GM21515 (cell line): Measurements from ENCODE around the gene MUC5AC.

ENCODE experiments used
- ATAC-seq: cut with Tn5 transposase; IDR thresholded peaks from one replicate; pipeline ENCODE4 v1.9.1; 2021; ENCODE audit not compliant: unreplicated experiment

MUC5AC gene

GRCh38 chr11:1220941-1221721, 63.4 kb downstream of the MUC5AC start:
- ATAC-seq, result no peak

- ATAC-seq, result no peak
Observed at GRCh38 chr11:1221848-1222311, 64.1 kb downstream of the MUC5AC start.

- no peak for ATAC-seq
Observed at GRCh38 chr11:1222491-1223345, 65.0 kb downstream of the MUC5AC start, which contains the start of gene MUC5B. MUC5B (plus strand) TSS chr11:1223066; CDS start chr11:1223124, 58 bp downstream.

- no peak for ATAC-seq
Observed at GRCh38 chr11:1223346-1224110, 65.8 kb downstream of the MUC5AC start.

- no peak for ATAC-seq
Observed at GRCh38 chr11:1224111-1224490, 66.3 kb downstream of the MUC5AC start.

DNA sequence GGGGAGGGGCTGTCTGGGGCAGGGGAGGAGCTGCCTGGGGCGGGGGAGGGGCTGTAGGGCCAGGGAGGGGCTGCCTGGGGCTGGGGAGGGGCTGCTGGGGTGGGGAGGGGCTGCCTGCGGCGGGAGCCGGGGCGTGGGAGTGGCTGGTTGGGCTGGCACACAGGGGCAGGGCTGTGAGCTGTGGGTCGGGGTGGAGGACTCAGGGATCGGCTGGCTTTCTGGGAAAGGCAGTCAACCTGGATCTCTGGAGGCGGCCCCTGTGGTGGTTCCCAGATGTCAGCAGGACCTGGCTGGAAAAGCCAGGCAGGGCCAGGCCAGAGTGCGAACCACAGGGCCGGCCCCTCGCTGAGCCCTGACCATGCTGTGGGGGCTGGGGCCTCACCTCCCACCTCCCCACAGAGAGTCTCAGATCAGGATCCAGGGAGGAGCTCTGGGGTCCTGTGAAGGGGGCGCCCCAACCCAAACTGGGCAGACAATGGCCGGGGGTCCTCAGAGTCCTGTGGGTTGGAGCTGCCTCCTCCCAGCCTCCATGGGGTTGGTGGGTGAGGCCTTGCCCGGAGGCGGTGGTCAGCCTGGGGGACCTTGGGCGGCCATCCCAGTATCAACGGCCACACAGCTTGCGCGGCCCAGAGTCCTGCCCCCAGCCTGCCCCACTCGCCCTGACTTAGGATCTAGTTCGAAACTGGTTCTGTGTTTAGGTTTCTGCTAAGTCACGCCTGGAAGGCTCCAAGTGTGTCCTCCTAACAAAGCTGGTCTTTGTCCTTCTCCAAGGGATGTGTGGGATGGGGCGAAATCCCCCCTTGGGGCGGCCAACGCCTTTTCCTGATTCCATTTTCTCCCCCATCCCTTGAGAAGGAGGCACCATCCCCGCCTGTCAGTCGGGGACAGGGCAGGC, 67.0 kb downstream of the MUC5AC start:
- no peak for ATAC-seq

- ATAC-seq, result no peak
Observed at GRCh38 chr11:1225386-1226225, 67.9 kb downstream of the MUC5AC start.

DNA sequence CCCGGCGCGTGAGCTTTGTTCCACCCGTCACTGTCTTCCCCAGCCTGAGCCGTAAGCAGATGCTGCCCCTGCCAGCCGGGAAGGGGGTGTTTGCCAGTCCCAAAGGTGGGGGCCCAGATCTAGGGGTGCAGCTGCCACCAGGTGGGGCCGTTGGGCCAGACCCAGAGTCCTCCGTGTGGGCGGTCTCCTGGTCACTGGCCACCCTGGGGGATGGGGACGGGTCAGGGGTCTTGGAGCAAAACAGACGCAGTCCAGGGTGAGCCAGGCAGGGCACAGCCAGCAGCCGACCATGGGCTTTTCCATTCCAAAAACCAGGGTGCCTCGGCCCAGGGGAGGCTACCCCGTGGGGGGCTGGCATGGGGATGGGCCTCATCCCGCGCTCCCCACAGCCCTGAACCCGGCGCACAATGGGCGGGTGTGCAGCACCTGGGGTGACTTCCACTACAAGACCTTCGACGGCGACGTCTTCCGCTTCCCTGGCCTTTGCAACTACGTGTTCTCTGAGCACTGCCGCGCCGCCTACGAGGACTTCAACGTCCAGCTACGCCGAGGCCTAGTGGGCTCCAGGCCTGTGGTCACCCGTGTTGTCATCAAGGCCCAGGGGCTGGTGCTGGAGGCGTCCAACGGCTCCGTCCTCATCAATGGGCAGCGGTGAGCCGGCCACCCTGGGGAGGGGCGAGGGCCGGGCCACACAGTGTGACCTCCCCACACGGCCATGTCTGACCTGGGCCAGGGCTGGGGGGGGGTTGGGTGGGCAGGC, 68.7 kb downstream of the MUC5AC start:
- no peak for ATAC-seq

GRCh38 chr11:1226986-1227550, 69.3 kb downstream of the MUC5AC start:
- ATAC-seq, result no peak

DNA sequence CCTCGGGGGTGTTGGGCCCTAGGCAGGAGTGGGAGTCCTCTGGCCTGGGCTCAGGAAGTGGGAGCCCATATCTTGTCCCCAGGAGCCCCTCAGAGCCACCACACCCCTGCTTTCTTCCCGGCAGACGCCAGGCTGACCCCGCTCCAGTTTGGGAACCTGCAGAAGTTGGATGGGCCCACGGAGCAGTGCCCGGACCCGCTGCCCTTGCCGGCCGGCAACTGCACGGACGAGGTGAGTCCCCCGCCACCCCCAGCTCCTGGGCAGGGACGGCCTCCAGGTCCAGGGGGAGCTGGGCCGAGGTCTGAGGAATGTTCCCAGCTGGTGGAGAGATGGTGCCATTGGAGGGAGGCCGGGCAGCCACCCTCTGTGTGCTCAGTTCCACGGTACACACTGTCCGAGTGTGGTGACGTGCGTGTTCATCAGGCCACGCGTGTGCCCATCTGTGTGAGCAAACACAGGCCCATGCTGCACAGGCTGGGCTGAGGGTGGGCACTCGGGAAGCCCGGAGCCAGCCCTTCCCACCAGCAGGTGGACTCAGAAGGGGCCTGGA, 69.9 kb downstream of the MUC5AC start:
- ATAC-seq, result no peak

- no peak for ATAC-seq
Observed at GRCh38 chr11:1228101-1228821, 70.5 kb downstream of the MUC5AC start.

GRCh38 chr11:1228921-1229451, 71.2 kb downstream of the MUC5AC start:
- ATAC-seq, result no peak

DNA sequence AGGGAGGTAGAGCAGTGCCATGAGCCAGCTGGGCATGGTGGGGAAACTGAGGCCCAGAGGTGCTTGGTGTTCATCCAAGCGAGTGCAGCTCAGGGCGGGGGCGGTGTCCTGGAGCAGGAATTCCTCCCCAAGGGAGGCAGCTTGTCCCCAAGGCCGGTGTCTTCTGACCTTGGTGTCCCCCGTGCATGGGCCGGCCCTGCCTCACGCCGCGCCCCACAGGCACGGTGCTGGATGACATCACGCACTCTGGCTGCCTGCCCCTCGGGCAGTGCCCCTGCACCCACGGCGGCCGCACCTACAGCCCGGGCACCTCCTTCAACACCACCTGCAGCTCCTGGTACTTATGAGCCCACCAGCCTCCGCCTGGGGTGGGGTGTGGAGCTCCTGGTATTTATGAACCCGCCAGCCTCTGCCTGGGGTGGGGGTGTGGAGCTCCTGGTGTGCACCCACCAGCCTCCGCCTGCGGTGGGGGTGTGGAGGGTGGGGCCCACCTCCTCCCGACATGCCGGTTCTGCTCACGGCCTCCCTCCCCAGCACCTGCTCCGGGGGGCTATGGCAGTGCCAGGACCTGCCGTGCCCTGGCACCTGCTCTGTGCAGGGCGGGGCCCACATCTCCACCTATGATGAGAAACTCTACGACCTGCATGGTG, 71.8 kb downstream of the MUC5AC start:
- no peak for ATAC-seq

DNA sequence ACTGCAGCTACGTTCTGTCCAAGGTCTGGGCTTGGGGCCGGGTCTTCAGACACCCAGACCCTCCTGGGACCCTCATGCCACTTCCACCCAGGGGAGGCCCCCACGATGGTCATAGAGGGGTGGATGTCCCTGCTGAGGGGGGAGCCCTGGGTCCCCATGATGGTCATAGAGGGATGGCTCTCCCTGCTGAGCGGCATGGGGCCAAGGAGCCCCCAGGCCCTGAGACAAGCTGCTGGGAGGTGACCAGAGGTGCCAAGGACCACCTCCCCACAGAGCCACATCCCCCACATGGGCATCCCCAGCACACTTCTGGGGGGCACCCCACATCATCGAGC, 72.3 kb downstream of the MUC5AC start:
- no peak for ATAC-seq

GRCh38 chr11:1230456-1231395, 73.0 kb downstream of the MUC5AC start:
- ATAC-seq, result no peak
